SU-DHL-6 (cell line): Measurements from ENCODE around the gene WDR54.

Source experiments
- CTCF ChIP-seq: fragments of 200-600 bp; sonication (generic); IDR thresholded peaks from one replicate; pipeline ENCODE4 v1.5.1; 2017; ENCODE audit warnings: antibody characterized with exemption, mild to moderate bottlenecking, low read length, moderate library complexity; ENCODE audit not compliant: insufficient read depth, poor library complexity, severe bottlenecking
- EZH2phosphoT487 ChIP-seq: fragments of 200-600 bp; sonication (generic), shearing (Covaris generic); conservative IDR thresholded peaks from 2 replicates; pipeline ENCODE4 v1.6.1; 2018; ENCODE audit warnings: mild to moderate bottlenecking, antibody characterized with exemption, low read length, moderate library complexity, mixed read lengths

GRCh38 chr2:74393525-74393924 lies 28.0 kb upstream of the WDR54 start:
- no peak for TF ChIP-seq CTCF
- no peak for TF ChIP-seq EZH2phosphoT487
